Type B pancreatic cell (in vitro differentiated cells): ENCODE measurements around the gene HSFX2. TPM values are rescaled to one million over a fixed set of nuclear protein-coding genes. Genes with fewer than 3 reads are reported as not detected.
"Not testable (repeated sequence)": the region's sequence is repeated elsewhere in the genome, so short reads cannot be mapped to it uniquely, and the experiment has no call there.

Experiments
- DNase-seq: peaks from one replicate; pipeline ENCODE4 v3.0.0; 2021; ENCODE audit warnings: mixed read lengths; ENCODE audit not compliant: unreplicated experiment; ENCODE audit errors: extremely low spot score
- H3K27ac Mint-ChIP-seq: 2 replicates; pipeline ENCODE4 v1.8.0; 2021; ENCODE audit warnings: mild to moderate bottlenecking, mixed read lengths
- H3K27me3 Mint-ChIP-seq: 2 replicates; pipeline ENCODE4 v1.8.0; 2021; ENCODE audit warnings: mixed read lengths
- H3K36me3 Mint-ChIP-seq: 2 replicates; pipeline ENCODE4 v1.8.0; 2021; ENCODE audit warnings: mixed read lengths
- H3K4me1 Mint-ChIP-seq: one replicate; pipeline ENCODE4 v1.8.0; 2021; ENCODE audit warnings: mixed read lengths; ENCODE audit not compliant: unreplicated experiment
- H3K4me3 Mint-ChIP-seq: 2 replicates; pipeline ENCODE4 v1.8.0; 2021; ENCODE audit warnings: mild to moderate bottlenecking, mixed read lengths
- H3K9me3 Mint-ChIP-seq: 2 replicates; pipeline ENCODE4 v1.8.0; 2021; ENCODE audit warnings: mixed read lengths
- total RNA-seq: library from RNA; stranded (reverse); gene quantifications from 2 replicates; pipeline ENCODE4 v1.2.1, GENCODE V29; 2021; ENCODE audit warnings: low replicate concordance
- TF ChIP-seq, protein P1 (sequence below): fragments of 200-600 bp; sonication (generic); conservative IDR thresholded peaks from 2 replicates; pipeline ENCODE4 v1.5.0; 2021; ENCODE audit warnings: antibody characterized with exemption, mild to moderate bottlenecking

HSFX2 gene
- total RNA-seq, 1 donor from 2014 or later, result not detected

GRCh38 chrX:149546962-149547361 lies 48.2 kb downstream of the HSFX2 start:
- not testable (repeated sequence) for H3K36me3 Mint-ChIP-seq, H3K4me3 Mint-ChIP-seq, H3K4me1 Mint-ChIP-seq, H3K9me3 Mint-ChIP-seq, H3K27me3 Mint-ChIP-seq, DNase-seq
- H3K27ac Mint-ChIP-seq, result peak overlapping the region; percentile 77

GRCh38 chrX:149545545-149546543 lies 49.3 kb downstream of the HSFX2 start:
- H3K4me1 Mint-ChIP-seq, H3K27ac Mint-ChIP-seq, H3K36me3 Mint-ChIP-seq, H3K9me3 Mint-ChIP-seq, H3K27me3 Mint-ChIP-seq, DNase-seq, H3K4me3 Mint-ChIP-seq: not testable (repeated sequence)
- TF ChIP-seq, protein P1, sequence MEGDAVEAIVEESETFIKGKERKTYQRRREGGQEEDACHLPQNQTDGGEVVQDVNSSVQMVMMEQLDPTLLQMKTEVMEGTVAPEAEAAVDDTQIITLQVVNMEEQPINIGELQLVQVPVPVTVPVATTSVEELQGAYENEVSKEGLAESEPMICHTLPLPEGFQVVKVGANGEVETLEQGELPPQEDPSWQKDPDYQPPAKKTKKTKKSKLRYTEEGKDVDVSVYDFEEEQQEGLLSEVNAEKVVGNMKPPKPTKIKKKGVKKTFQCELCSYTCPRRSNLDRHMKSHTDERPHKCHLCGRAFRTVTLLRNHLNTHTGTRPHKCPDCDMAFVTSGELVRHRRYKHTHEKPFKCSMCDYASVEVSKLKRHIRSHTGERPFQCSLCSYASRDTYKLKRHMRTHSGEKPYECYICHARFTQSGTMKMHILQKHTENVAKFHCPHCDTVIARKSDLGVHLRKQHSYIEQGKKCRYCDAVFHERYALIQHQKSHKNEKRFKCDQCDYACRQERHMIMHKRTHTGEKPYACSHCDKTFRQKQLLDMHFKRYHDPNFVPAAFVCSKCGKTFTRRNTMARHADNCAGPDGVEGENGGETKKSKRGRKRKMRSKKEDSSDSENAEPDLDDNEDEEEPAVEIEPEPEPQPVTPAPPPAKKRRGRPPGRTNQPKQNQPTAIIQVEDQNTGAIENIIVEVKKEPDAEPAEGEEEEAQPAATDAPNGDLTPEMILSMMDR, result peak; percentile 31

Other genes with a start within 250 kb of the HSFX2 start
- 46.8 and 173 TPM in 2 replicates for gene IDS, start 90.0 kb downstream of the HSFX2 start, total RNA-seq
- 20.7 and 30.5 TPM in 2 replicates for gene EOLA1, start 54.3 kb downstream of the HSFX2 start, total RNA-seq
- not detected in 2 replicates for gene HSFX3, start 45.4 kb downstream of the HSFX2 start, total RNA-seq
- gene MAGEA9B, start 7.9 kb downstream of the HSFX2 start, total RNA-seq, result not detected in 2 replicates
- 31.4 and 31.9 TPM in 2 replicates for gene TMEM185A, start 36.5 kb upstream of the HSFX2 start, total RNA-seq
- 0.17 and 0.19 TPM in 2 replicates for gene MAGEA11, start 116.7 kb upstream of the HSFX2 start, total RNA-seq
- 1.00 and 2.4 TPM in 2 replicates for gene HSFX1, start 178.8 kb upstream of the HSFX2 start, total RNA-seq
- gene MAGEA9, start 186.6 kb upstream of the HSFX2 start, total RNA-seq, result not detected in 2 replicates